Activated CD8-positive, alpha-beta memory T cell treated with anti-CD3 and anti-CD28 coated beads, Interleukin-2, amount 10 ng/mL, durations not matched to agents 7 days and 5 days (primary cell): ENCODE results near the gene COL28A1. TPM values are rescaled to one million over a fixed set of nuclear protein-coding genes. Genes with fewer than 3 reads are reported as not detected.

Source experiments
- ATAC-seq: fragments of 150-1000 bp; cut with Tn5 transposase; one replicate; pipeline ENCODE4 v1.10.0; 2021; ENCODE audit warnings: moderate library complexity
- CTCF ChIA-PET: fragments of 350-600 bp; sonication (Branson Sonifier 250); formaldehyde crosslinking; loops from one replicate; lab custom pipeline; 2021; ENCODE audit warnings: antibody characterized with exemption; lab: Charles Lee
- DNase-seq: peaks from one replicate; pipeline ENCODE4 v3.0.0-alpha.2; 2020
- H3K27ac Mint-ChIP-seq: one replicate; pipeline ENCODE4 v1.8.0; 2021; ENCODE audit warnings: mild to moderate bottlenecking, mixed read lengths
- H3K27me3 Mint-ChIP-seq: one replicate; pipeline ENCODE4 v1.8.0; 2021; ENCODE audit warnings: mixed read lengths
- H3K36me3 Mint-ChIP-seq: one replicate; pipeline ENCODE4 v1.8.0; 2021; ENCODE audit warnings: mild to moderate bottlenecking, mixed read lengths
- H3K4me1 Mint-ChIP-seq: one replicate; pipeline ENCODE4 v1.8.0; 2021; ENCODE audit warnings: mixed read lengths
- H3K4me3 Mint-ChIP-seq: one replicate; pipeline ENCODE4 v1.8.0; 2021; ENCODE audit warnings: mild to moderate bottlenecking, moderate library complexity, mixed read lengths
- H3K9me3 Mint-ChIP-seq: one replicate; pipeline ENCODE4 v1.8.0; 2022; ENCODE audit warnings: low read depth, mixed read lengths
- total RNA-seq, 2 experiments: library from RNA; stranded (reverse); gene quantifications; one replicate each; pipeline ENCODE4 v1.2.3, GENCODE V29; 2021

The COL28A1 gene
- not detected for total RNA-seq

- Mint-ChIP-seq H3K4me3 (no peak within 1 kb of the TSS), H3K9me3 (no peaks in the 10 kb centered on the region), H3K27ac (no peak within 1 kb of the TSS), H3K36me3 (no peaks in the 10 kb centered on the region), H3K4me1 (no peaks in the 10 kb centered on the region), H3K27me3 (peaks cover 29% of the 10 kb centered on the region)
- no peak for DNase-seq
- CTCF ChIA-PET = no interaction called here
- ATAC-seq = no peak
Observed at GRCh38 chr7:7535691-7536090, at the start of gene COL28A1. Gene COL28A1 (minus strand): TSS chr7:7535873. CDS start chr7:7532875, 2,998 bp downstream.

GRCh38 chr7:7584653-7585052, 49.0 kb upstream of the COL28A1 start:
- no peaks in the 10 kb centered on the region for H3K9me3 Mint-ChIP-seq
- H3K4me3 Mint-ChIP-seq = no peak overlapping the region
- DNase-seq (no peak), ATAC-seq (no peak)
- no peak overlapping the region for H3K27ac Mint-ChIP-seq
- H3K36me3 Mint-ChIP-seq = peaks cover 15% of the 10 kb centered on the region
- CTCF ChIA-PET = no interaction called here
- H3K27me3 Mint-ChIP-seq = no peaks in the 10 kb centered on the region
- H3K4me1 Mint-ChIP-seq = peaks cover 2% of the 10 kb centered on the region

GRCh38 chr7:7583731-7584130, 48.1 kb upstream of the COL28A1 start:
- H3K27me3 Mint-ChIP-seq = no peaks in the 10 kb centered on the region

GRCh38 chr7:7582596-7582995, 46.9 kb upstream of the COL28A1 start:
- H3K4me3 Mint-ChIP-seq = no peak overlapping the region
- DNase-seq (no peak), ATAC-seq (no peak)
- no peak overlapping the region for H3K27ac Mint-ChIP-seq
- no peaks in the 10 kb centered on the region for H3K27me3 Mint-ChIP-seq
- no peaks in the 10 kb centered on the region for H3K4me1 Mint-ChIP-seq
- CTCF ChIA-PET = interaction anchor here (1.2 kb wide), 1 partner anchor 10 kb away, joined by 3 read pairs; no protein-coding TSS in a partner anchor
- H3K9me3 Mint-ChIP-seq = no peaks in the 10 kb centered on the region
- H3K36me3 Mint-ChIP-seq = peaks cover 17% of the 10 kb centered on the region

More at GRCh38 chr7:7583731-7584130, 48.1 kb upstream of the COL28A1 start:
- CTCF ChIA-PET = interaction anchor here (1.2 kb wide), 1 partner anchor 9 kb away, joined by 3 read pairs; no protein-coding TSS in a partner anchor
- DNase-seq = no peak
- H3K4me3 Mint-ChIP-seq = no peak overlapping the region
- H3K9me3 Mint-ChIP-seq = no peaks in the 10 kb centered on the region
- no peak for ATAC-seq
- H3K4me1 Mint-ChIP-seq = peaks cover 2% of the 10 kb centered on the region
- H3K36me3 Mint-ChIP-seq = peaks cover 19% of the 10 kb centered on the region
- no peak overlapping the region for H3K27ac Mint-ChIP-seq

- no peaks in the 10 kb centered on the region for H3K27me3 Mint-ChIP-seq
- DNase-seq (no peak), ATAC-seq (no peak)
- H3K36me3 Mint-ChIP-seq = peaks cover 17% of the 10 kb centered on the region
- no peak overlapping the region for H3K27ac Mint-ChIP-seq
- CTCF ChIA-PET = no interaction called here
- no peaks in the 10 kb centered on the region for H3K9me3 Mint-ChIP-seq
- H3K4me3 Mint-ChIP-seq = no peak overlapping the region
- H3K4me1 Mint-ChIP-seq = no peaks in the 10 kb centered on the region
Observed at GRCh38 chr7:7581531-7582179, 46.0 kb upstream of the COL28A1 start.

- Mint-ChIP-seq H3K4me3 (no peak overlapping the region), H3K36me3 (peaks cover 18% of the 10 kb centered on the region), H3K9me3 (no peaks in the 10 kb centered on the region), H3K27ac (no peak overlapping the region), H3K4me1 (no peaks in the 10 kb centered on the region), H3K27me3 (no peaks in the 10 kb centered on the region)
- ATAC-seq (no peak), DNase-seq (no peak)
- CTCF ChIA-PET = no interaction called here
Observed at GRCh38 chr7:7579638-7580037, 44.0 kb upstream of the COL28A1 start.

GRCh38 chr7:7577888-7578287, 42.2 kb upstream of the COL28A1 start:
- ATAC-seq = no peak
- H3K9me3 Mint-ChIP-seq = no peaks in the 10 kb centered on the region

GRCh38 chr7:7576344-7576743, 40.7 kb upstream of the COL28A1 start:
- Mint-ChIP-seq H3K4me3 (no peak overlapping the region), H3K27me3 (no peaks in the 10 kb centered on the region), H3K27ac (no peak overlapping the region), H3K36me3 (peaks cover 32% of the 10 kb centered on the region), H3K4me1 (peaks cover 7% of the 10 kb centered on the region), H3K9me3 (no peaks in the 10 kb centered on the region)
- no peak for DNase-seq
- no peak for ATAC-seq
- CTCF ChIA-PET = no interaction called here

More at GRCh38 chr7:7577888-7578287, 42.2 kb upstream of the COL28A1 start:
- no peaks in the 10 kb centered on the region for H3K27me3 Mint-ChIP-seq
- no peak overlapping the region for H3K4me3 Mint-ChIP-seq
- H3K36me3 Mint-ChIP-seq = peaks cover 33% of the 10 kb centered on the region
- CTCF ChIA-PET = no interaction called here
- DNase-seq = no peak
- H3K27ac Mint-ChIP-seq = no peak overlapping the region
- H3K4me1 Mint-ChIP-seq = peaks cover 1% of the 10 kb centered on the region

- ATAC-seq (no peak), DNase-seq (no peak)
- CTCF ChIA-PET = no interaction called here
- no peak overlapping the region for H3K4me3 Mint-ChIP-seq
- no peaks in the 10 kb centered on the region for H3K27me3 Mint-ChIP-seq
- peaks cover 28% of the 10 kb centered on the region for H3K4me1 Mint-ChIP-seq
- no peaks in the 10 kb centered on the region for H3K9me3 Mint-ChIP-seq
- H3K27ac Mint-ChIP-seq = no peak overlapping the region
- peaks cover 39% of the 10 kb centered on the region for H3K36me3 Mint-ChIP-seq
Observed at GRCh38 chr7:7573701-7574100, 38.0 kb upstream of the COL28A1 start.

- CTCF ChIA-PET = no interaction called here
- Mint-ChIP-seq H3K36me3 (peaks cover 38% of the 10 kb centered on the region), H3K4me3 (no peak overlapping the region), H3K4me1 (peaks cover 37% of the 10 kb centered on the region), H3K27ac (no peak overlapping the region), H3K27me3 (no peaks in the 10 kb centered on the region), H3K9me3 (no peaks in the 10 kb centered on the region)
- ATAC-seq (no peak), DNase-seq (no peak)
Observed at GRCh38 chr7:7570584-7570983, 34.9 kb upstream of the COL28A1 start.

GRCh38 chr7:7569615-7570014, 33.9 kb upstream of the COL28A1 start:
- Mint-ChIP-seq H3K27ac (peak overlapping the region; percentile 87), H3K9me3 (no peaks in the 10 kb centered on the region), H3K4me3 (peak overlapping the region; percentile 82), H3K4me1 (peaks cover 37% of the 10 kb centered on the region), H3K27me3 (no peaks in the 10 kb centered on the region), H3K36me3 (peaks cover 35% of the 10 kb centered on the region)
- CTCF ChIA-PET = no interaction called here
- DNase-seq (no peak), ATAC-seq (no peak)

GRCh38 chr7:7569081-7569527, 33.4 kb upstream of the COL28A1 start:
- H3K9me3 Mint-ChIP-seq = no peaks in the 10 kb centered on the region
- CTCF ChIA-PET = interaction anchor here (1.6 kb wide), 1 partner anchor 71 kb away, joined by 6 read pairs; the partner anchor contains the start of gene UMAD1
- H3K4me1 Mint-ChIP-seq = peaks cover 37% of the 10 kb centered on the region
- peak; percentile 37 for ATAC-seq
- H3K27me3 Mint-ChIP-seq = no peaks in the 10 kb centered on the region
- peak overlapping the region; percentile 82 for H3K4me3 Mint-ChIP-seq
- peak overlapping the region; percentile 87 for H3K27ac Mint-ChIP-seq
- DNase-seq = no peak
- peaks cover 32% of the 10 kb centered on the region for H3K36me3 Mint-ChIP-seq

GRCh38 chr7:7568553-7568952, 32.9 kb upstream of the COL28A1 start:
- H3K36me3 Mint-ChIP-seq = peaks cover 27% of the 10 kb centered on the region
- CTCF ChIA-PET = interaction anchor here (0.7 to 1.6 kb wide), 2 partner anchors 72 to 646 kb away, joined by 3 to 6 read pairs; partner anchors contain the start of gene UMAD1
- peaks cover 37% of the 10 kb centered on the region for H3K4me1 Mint-ChIP-seq
- no peaks in the 10 kb centered on the region for H3K9me3 Mint-ChIP-seq
- H3K27ac Mint-ChIP-seq = peak overlapping the region; percentile 87
- no peaks in the 10 kb centered on the region for H3K27me3 Mint-ChIP-seq
- ATAC-seq (no peak), DNase-seq (no peak)
- H3K4me3 Mint-ChIP-seq = peak overlapping the region; percentile 82

GRCh38 chr7:7567898-7568531, 32.3 kb upstream of the COL28A1 start:
- H3K27ac Mint-ChIP-seq = peak overlapping the region; percentile 87

More at GRCh38 chr7:7567898-7568531, 32.3 kb upstream of the COL28A1 start:
- peaks cover 37% of the 10 kb centered on the region for H3K4me1 Mint-ChIP-seq
- DNase-seq = no peak
- no peaks in the 10 kb centered on the region for H3K9me3 Mint-ChIP-seq
- no peak for ATAC-seq
- H3K4me3 Mint-ChIP-seq = peak overlapping the region; percentile 82
- peaks cover 22% of the 10 kb centered on the region for H3K36me3 Mint-ChIP-seq
- H3K27me3 Mint-ChIP-seq = no peaks in the 10 kb centered on the region
- CTCF ChIA-PET = interaction anchor here (0.7 to 1.6 kb wide), 2 partner anchors 72 to 647 kb away, joined by 3 to 6 read pairs; partner anchors contain the start of gene UMAD1
